Measurements from ENCODE around the gene TAF4B.
"Not testable (repeated sequence)": the region's sequence is repeated elsewhere in the genome, so short reads cannot be mapped to it uniquely, and the experiment has no call there.

Gene TAF4B

DNA sequence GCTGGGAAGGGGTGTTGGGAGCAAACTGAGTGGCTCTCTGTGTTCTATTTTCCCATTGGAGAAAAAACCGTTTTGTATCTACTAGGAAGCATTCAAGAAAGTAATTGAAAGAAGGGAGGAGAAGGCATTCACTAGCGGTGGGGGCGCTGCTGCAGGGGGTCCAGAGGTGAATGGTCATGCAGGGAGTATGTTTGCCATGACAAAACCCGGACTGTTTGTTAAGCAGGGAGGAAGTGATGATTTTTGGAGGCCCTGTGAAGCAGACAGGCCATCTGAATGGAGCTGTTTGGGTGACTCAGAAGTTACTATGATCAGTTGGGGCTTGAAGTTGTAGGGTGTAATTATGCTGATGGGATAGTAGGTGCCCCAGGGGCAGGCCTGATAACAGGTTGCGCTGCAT lies 7.0 kb downstream of the TAF4B start:
- no peak for DNase-seq (ENCODE audit: low read depth)
- H3K4me3 ChIP-seq (ENCODE audit: low read depth, low read length) = no peak overlapping the region
- TF ChIP-seq, protein P1, sequence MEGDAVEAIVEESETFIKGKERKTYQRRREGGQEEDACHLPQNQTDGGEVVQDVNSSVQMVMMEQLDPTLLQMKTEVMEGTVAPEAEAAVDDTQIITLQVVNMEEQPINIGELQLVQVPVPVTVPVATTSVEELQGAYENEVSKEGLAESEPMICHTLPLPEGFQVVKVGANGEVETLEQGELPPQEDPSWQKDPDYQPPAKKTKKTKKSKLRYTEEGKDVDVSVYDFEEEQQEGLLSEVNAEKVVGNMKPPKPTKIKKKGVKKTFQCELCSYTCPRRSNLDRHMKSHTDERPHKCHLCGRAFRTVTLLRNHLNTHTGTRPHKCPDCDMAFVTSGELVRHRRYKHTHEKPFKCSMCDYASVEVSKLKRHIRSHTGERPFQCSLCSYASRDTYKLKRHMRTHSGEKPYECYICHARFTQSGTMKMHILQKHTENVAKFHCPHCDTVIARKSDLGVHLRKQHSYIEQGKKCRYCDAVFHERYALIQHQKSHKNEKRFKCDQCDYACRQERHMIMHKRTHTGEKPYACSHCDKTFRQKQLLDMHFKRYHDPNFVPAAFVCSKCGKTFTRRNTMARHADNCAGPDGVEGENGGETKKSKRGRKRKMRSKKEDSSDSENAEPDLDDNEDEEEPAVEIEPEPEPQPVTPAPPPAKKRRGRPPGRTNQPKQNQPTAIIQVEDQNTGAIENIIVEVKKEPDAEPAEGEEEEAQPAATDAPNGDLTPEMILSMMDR (IDR thresholded peaks at IDR 0.05; ENCODE audit: control insufficient read depth, extremely low read depth, insufficient read depth) = no peak

DNA sequence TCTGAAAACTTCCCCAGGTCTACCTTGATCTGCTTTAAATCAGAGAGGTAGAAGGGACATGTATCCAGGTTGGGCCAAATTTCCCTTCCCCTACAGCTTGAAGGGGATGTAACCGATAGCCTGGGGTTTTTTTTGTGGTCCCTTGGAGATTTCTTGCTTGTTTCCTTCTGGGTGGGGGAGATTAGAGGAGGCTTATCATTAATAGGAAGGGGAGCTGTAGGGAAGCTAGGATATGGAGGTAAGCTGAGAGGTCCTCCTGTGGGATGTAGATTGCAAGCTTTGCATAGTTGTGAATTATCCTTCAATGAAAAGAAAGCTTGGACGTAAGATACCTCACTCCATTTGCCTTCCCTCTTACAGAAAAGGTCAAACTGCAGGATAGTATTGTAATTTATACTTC lies 11.1 kb downstream of the TAF4B start:
- not testable (repeated sequence) for H3K4me3 ChIP-seq (ENCODE audit: low read depth, low read length); DNase-seq (ENCODE audit: low read depth)

DNA sequence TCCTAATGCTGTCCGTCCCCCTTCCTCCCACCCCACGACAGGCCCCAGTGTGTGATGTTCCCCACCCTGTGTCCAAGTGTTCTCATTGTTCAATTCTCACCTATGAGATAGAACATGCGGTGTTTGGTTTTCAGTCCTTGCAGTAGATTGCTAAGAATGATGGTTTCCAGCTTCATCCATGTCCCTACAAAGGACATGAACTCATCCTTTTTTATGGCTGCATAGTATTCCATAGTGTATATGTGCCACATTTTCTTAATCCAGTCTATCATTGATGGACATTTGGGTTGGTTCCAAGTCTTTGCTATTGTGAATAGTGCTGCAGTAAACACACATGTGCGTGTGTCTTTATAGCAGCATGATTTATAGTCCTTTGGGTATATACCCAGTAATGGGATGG lies 12.5 kb downstream of the TAF4B start:
- H3K4me3 ChIP-seq (ENCODE audit: low read depth, low read length); DNase-seq (ENCODE audit: low read depth): not testable (repeated sequence)

DNA sequence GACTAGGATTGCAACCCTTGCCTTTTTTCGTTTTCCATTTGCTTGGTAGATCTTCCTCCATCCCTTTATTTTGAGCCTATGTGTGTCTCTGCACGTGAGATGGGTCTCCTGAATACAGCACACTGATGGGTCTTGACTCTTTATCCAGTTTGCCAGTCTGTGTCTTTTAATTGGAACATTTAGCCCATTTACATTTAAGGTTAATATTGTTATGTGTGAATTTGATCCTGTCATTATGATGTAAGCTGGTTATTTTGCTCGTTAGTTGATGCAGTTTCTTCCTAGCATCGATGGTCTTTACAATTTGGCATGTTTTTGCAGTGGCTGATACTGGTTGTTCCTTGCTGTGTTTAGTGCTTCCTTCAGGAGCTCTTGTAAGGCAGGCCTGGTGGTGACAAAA lies 16.1 kb downstream of the TAF4B start:
- not testable (repeated sequence) for H3K4me3 ChIP-seq (ENCODE audit: low read depth, low read length); DNase-seq (ENCODE audit: low read depth)

DNA sequence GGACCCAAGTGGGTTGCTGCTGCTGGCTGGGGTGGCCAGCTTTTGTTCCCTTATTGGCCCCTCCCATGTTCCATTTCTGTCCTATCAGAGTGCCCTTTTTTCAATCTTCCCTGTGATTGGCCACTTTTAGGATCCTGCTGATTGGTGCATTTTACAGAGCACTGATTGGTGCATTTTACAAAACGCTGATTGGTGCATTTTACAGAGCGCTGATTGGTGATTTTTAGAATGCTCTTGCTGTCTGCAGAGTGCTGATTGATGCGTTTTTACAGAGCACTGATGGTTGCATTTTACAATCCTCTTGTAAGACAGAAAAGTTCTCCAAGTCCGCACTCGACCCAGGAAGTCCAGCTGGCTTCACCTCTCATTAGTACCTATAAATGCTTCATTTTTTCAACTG lies 19.2 kb downstream of the TAF4B start:
- H3K4me3 ChIP-seq (ENCODE audit: low read depth, low read length); DNase-seq (ENCODE audit: low read depth): not testable (repeated sequence)

DNA sequence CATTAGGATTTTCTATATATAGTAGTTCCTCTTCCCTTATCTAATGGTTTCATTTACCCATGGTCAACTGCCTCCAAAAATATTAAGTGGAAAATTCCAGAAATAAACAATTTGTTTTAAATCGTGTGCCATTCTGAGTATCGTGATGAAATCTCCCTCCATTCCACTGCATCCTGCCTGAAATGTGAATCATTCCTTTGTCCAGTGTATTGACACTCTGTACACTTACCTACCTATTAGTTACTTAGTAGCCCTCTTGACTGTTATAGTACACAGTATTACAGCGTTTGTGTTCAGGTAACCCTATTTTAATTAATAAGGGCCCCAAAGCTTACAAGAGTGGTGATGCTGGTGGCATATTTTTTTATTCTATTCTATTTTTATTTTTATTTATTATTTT lies 26.2 kb downstream of the TAF4B start:
- no peak overlapping the region for H3K4me3 ChIP-seq (ENCODE audit: low read depth, low read length)
- TF ChIP-seq, protein P1 (IDR thresholded peaks at IDR 0.05; ENCODE audit: control insufficient read depth, extremely low read depth, insufficient read depth) = no peak
- DNase-seq (ENCODE audit: low read depth) = no peak

DNA sequence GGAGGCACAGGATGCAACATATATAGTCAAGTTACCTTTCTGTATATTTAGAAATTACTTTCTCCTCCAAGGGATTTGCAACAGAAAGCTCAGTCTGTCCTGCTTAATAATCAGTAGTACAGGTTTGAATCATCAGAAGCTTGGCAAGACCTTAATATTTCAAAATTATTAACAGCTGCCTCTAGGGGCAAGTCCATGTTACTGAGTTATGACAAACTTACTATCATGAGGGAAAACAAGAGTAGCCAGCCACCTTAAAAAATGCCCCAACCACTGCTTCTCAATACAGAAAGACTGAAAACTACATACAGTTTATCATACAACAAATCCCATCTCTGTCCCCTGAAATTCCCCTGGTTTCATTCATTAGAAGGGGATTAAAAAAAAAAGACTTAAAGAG lies 28.6 kb downstream of the TAF4B start:
- DNase-seq (ENCODE audit: low read depth); H3K4me3 ChIP-seq (ENCODE audit: low read depth, low read length): not testable (repeated sequence)

DNA sequence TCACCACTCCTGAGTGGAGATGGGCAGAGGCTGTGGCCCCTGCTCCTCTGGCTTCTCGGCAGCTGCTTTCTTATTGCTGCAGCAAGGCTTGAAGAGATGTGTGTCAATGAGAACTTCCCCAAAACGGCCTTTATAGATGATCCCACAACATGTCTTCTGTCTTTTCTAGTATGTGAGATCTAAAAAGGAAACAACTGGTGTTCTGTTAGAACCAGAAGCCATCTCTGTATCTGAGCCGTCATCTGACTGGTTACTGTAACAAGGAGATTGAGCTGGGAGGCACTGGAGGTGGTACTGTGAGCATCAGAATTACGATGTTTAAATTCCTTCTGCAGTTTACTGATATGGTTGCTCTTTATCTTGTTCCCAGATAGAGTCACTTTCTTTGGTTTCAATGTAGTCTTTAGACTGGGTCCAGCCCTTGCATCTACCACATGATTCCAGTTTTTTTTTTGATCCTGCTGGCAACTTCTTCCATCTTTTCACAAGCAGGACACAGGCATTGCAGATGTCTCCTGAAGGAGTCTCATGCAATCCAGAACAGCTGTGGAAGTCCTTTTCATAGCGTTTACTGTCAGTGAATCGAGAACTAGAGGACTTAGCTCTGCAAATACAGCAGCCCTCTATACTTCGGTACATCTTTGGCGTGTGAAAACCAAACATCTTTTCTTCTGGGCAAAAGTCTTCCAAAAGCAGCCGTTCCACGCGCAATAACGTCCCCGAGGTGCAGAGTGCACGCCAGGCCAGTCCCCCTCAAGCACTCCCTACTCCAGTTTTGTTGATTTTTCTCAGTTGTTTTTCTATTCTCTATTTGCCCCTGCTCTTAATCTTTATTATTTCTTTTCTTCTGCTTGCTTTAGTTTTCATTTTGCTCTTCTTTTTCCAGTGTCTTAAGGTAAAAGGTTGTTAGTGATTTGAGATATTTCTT lies 29.7 kb downstream of the TAF4B start:
- TF ChIP-seq, protein P1 (IDR thresholded peaks at IDR 0.05; ENCODE audit: control insufficient read depth, extremely low read depth, insufficient read depth) = no peak
- no peak for DNase-seq (ENCODE audit: low read depth)
- H3K4me3 ChIP-seq (ENCODE audit: low read depth, low read length) = no peak overlapping the region

DNA sequence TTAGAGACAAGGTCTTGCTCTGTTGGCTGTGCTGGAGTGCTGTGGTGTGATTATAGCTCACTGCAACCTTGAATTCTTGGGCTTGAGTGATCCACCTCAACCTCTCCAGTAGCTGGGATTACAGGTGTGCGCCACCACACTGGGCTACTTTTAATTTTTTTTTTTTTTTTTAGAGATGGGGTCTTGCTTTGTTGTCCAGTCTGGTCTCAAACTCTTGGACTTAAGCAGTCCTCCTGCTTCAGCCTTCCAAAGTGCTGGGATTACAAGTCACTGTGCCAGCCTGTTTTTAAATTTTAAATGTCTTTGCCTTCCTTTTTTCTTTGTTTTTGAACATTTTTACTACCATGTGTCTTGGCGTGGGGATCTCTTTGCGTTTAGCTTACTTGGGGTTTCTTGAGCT lies 32.5 kb downstream of the TAF4B start:
- TF ChIP-seq, protein P1 (IDR thresholded peaks at IDR 0.05; ENCODE audit: control insufficient read depth, extremely low read depth, insufficient read depth) = no peak
- H3K4me3 ChIP-seq (ENCODE audit: low read depth, low read length) = no peak overlapping the region
- DNase-seq (ENCODE audit: low read depth) = no peak

DNA sequence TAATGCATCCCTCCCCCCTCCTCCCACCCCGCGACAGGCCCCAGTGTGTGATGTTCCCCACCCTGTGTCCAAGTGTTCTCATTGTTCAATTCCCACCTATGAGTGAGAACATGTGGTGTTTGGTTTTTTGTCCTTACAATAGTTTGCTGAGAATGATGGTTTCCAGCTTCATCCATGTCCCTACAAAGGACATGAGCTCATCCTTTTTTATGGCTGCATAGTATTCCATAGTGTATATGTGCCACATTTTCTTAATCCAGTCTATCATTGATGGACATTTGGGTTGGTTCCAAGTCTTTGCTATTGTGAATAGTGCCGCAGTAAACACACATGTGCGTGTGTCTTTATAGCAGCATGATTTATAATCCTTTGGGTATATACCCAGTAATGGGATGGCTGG lies 33.2 kb downstream of the TAF4B start:
- not testable (repeated sequence) for DNase-seq (ENCODE audit: low read depth); H3K4me3 ChIP-seq (ENCODE audit: low read depth, low read length)

All from LNCaP clone FGC (cell line).